Camera-type eye (tissue), 1 donor: Measurements from ENCODE around the gene NDEL1. TPM values are rescaled to one million over a fixed set of nuclear protein-coding genes. Genes with fewer than 3 reads are reported as not detected.

ENCODE experiments used
- total RNA-seq: library from RNA; depleted of rRNA; stranded (reverse); fragments of >200 nt; gene quantifications from one replicate; pipeline ENCODE4 v1.2.3, GENCODE V29; 2014

Gene NDEL1, protein sequence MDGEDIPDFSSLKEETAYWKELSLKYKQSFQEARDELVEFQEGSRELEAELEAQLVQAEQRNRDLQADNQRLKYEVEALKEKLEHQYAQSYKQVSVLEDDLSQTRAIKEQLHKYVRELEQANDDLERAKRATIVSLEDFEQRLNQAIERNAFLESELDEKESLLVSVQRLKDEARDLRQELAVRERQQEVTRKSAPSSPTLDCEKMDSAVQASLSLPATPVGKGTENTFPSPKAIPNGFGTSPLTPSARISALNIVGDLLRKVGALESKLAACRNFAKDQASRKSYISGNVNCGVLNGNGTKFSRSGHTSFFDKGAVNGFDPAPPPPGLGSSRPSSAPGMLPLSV
- 60.3 TPM for total RNA-seq

GRCh38 chr17:8435245-8436168, at the start of gene NDEL1:
Gene NDEL1 (plus strand): TSS chr17:8435884. CDS start chr17:8444272, 8,388 bp downstream.

GRCh38 chr17:8397636-8398035, 38.0 kb upstream of the NDEL1 start, which contains the start of gene RNF222:
Gene RNF222 (minus strand): TSS chr17:8397827. CDS start chr17:8393461, 4,366 bp downstream.

Other genes with a start within 250 kb of the NDEL1 start
- 8.2 TPM for gene BORCS6, start 245.7 kb upstream of the NDEL1 start, total RNA-seq
- 16.6 TPM for gene AURKB, start 225.3 kb upstream of the NDEL1 start, total RNA-seq
- gene CTC1, start 187.8 kb upstream of the NDEL1 start, total RNA-seq: 30.5 TPM
- gene PFAS, start 186.6 kb upstream of the NDEL1 start, total RNA-seq: 26.1 TPM
- 12.0 TPM for gene RANGRF, start 147.2 kb upstream of the NDEL1 start, total RNA-seq
- 1.0 TPM for gene SLC25A35, start 140.5 kb upstream of the NDEL1 start, total RNA-seq
- gene ARHGEF15, start 125.6 kb upstream of the NDEL1 start, total RNA-seq: 7.3 TPM
- not detected for gene ODF4, start 96.0 kb upstream of the NDEL1 start, total RNA-seq
- 2,784 TPM for gene RPL26, start 52.7 kb upstream of the NDEL1 start, total RNA-seq
- gene RNF222, start 38.1 kb upstream of the NDEL1 start, total RNA-seq: not detected
- gene MYH10, start 194.8 kb downstream of the NDEL1 start, total RNA-seq: 188 TPM